ENCODE data around the gene MROH8.

DNA sequence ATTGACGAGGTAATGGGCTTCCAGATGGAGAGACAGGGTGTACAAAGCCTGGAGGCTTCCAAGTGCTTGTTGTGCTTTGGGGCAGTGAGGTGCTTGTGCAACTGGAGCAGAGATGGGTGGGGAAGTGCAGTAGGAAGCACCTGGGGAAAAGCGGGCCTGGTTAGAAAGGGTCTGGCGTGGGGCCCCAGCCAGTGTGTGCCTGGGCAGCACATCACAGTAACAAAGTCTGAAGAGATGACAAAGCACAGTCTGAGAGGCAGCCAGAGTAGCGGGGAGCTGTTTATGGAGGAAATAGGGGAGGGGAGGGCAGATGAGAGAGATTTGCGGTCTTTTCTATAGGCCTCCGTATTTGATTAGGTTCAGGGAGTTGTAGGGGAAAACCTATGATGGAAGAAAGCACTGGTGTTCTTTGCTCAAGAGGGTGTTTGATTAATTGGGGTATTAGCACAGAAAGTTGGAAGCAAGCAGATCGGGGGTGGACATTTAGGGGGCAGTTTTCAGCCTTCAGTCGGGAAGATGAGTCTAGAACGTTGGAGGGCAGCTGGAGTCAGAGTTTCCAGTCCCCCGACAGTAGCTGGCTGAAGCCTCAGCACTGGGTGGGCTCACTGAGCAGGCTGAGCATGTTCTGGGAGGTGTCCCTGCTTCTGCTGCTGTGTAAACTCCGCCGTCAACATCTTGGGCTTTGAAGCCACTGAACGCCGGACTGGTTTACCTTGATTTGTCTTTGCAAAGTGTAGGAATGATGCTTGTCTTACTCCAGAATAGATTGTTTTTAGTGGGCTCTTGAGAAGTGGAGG, 15.5 kb upstream of the MROH8 start:
- TF ChIP-seq, protein P1, sequence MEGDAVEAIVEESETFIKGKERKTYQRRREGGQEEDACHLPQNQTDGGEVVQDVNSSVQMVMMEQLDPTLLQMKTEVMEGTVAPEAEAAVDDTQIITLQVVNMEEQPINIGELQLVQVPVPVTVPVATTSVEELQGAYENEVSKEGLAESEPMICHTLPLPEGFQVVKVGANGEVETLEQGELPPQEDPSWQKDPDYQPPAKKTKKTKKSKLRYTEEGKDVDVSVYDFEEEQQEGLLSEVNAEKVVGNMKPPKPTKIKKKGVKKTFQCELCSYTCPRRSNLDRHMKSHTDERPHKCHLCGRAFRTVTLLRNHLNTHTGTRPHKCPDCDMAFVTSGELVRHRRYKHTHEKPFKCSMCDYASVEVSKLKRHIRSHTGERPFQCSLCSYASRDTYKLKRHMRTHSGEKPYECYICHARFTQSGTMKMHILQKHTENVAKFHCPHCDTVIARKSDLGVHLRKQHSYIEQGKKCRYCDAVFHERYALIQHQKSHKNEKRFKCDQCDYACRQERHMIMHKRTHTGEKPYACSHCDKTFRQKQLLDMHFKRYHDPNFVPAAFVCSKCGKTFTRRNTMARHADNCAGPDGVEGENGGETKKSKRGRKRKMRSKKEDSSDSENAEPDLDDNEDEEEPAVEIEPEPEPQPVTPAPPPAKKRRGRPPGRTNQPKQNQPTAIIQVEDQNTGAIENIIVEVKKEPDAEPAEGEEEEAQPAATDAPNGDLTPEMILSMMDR (IDR thresholded peaks at IDR 0.05) = no peak
- no peak for TF ChIP-seq POLR2AphosphoS5 (IDR thresholded peaks at IDR 0.05)
